Measurements from ENCODE around the gene ERCC6. TPM values are rescaled to one million over a fixed set of nuclear protein-coding genes. Genes with fewer than 3 reads are reported as not detected.

The ERCC6 gene
- total RNA-seq, 1 experiment from 2014 or later = 10.4 TPM

Other genes with a start within 250 kb of the ERCC6 start
- gene C10orf71, start 240.0 kb downstream of the ERCC6 start, total RNA-seq (2014; rRNA removed; shearing (Covaris generic)) = not detected in 2 replicates
- gene DRGX, start 143.0 kb downstream of the ERCC6 start, total RNA-seq (2014; rRNA removed; shearing (Covaris generic)) = not detected in 2 replicates
- not detected in 2 replicates for gene SLC18A3, start 71.2 kb upstream of the ERCC6 start, total RNA-seq (2014; rRNA removed; shearing (Covaris generic))
- not detected in 2 replicates for gene CHAT, start 74.9 kb upstream of the ERCC6 start, total RNA-seq (2014; rRNA removed; shearing (Covaris generic))
- not detected in 2 replicates for gene C10orf53, start 140.5 kb upstream of the ERCC6 start, total RNA-seq (2014; rRNA removed; shearing (Covaris generic))
- 9.5 and 10.7 TPM in 2 replicates for gene OGDHL, start 223.2 kb upstream of the ERCC6 start, total RNA-seq (2014; rRNA removed; shearing (Covaris generic))